OCI-LY1 (cell line): ENCODE data around the gene COA3.

ENCODE experiments used
- CTCF ChIP-seq: fragments of 200-600 bp; sonication (generic), shearing (Covaris generic); IDR thresholded peaks from 2 replicates; pipeline ENCODE4 v1.5.1; 2017; ENCODE audit warnings: mild to moderate bottlenecking, antibody characterized with exemption, low read length, moderate library complexity, mixed read lengths
- EZH2 ChIP-seq: fragments of 200-600 bp; sonication (generic), shearing (Covaris generic); IDR thresholded peaks from 2 replicates; pipeline ENCODE4 v1.8.0; 2017; ENCODE audit warnings: borderline replicate concordance, mixed run types, mild to moderate bottlenecking, antibody characterized with exemption, low read length, moderate library complexity, mixed read lengths

DNA sequence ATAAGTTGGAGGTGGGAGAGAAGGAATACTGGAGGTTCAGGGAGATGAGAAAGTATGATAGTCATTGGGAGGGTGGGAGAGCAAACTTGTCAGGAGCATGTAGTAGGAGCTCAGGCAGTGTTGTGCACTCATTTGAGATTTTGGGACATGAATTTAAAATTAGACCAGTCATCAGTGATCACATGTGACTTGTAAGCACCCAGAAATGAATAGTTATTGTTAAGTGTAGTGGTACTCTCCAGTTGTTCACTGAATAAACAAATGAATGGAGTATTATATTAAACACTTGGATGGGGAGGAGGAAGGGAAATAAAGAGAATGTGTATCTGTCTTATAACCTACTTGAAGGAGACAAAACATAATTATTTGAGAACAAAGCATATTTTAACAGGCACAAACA, 32.5 kb upstream of the COA3 start:
- TF ChIP-seq CTCF (no peak), EZH2 (no peak)
